Left lobe of liver (tissue), 2 donors: ENCODE results near the gene HSF2BP. TPM values are rescaled to one million over a fixed set of nuclear protein-coding genes. Genes with fewer than 3 reads are reported as not detected.
"Not testable (repeated sequence)": the region's sequence is repeated elsewhere in the genome, so short reads cannot be mapped to it uniquely, and the experiment has no call there.

ENCODE experiments used
- ATAC-seq: fragments of 200-7000 bp; cut with Tn5 transposase; one replicate; pipeline ENCODE4 v1.9.1; 2020; ENCODE audit warnings: mild to moderate bottlenecking, moderate library complexity
- DNase-seq: peaks from one replicate; pipeline ENCODE4 v3.0.0-alpha.2; 2020; ENCODE audit warnings: low spot score
- total RNA-seq: library from RNA; stranded (reverse); gene quantifications from one replicate; pipeline ENCODE4 v1.2.1, GENCODE V29; 2021
- donor health status: DM: no; HTN: no; CAD: no; lungs with moderate emphysema.
- donor health status: DM: no; HTN: yes; CAD: no.

The HSF2BP gene
- total RNA-seq, 1 donor from 2014 or later: 0.20 TPM

DNA sequence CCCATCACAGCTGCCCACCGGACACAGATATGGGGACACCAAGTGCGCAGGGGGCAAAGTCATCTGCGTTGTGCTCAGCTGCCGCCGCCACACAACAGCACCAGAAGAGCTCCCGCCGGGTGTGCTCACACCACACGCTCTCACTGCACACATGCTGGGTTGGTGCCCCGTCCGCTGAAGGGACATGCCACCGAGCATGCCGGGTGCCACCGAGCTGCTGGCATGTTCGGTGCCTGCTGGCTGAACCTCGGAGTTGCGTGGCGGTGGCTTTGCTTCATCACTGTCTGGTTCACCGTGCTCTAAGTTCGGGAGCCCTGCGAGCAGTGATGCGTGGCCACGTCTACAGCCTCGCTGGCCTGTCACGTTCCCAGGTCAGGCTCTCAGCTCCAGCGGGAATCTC, 174.3 kb downstream of the HSF2BP start:
- ATAC-seq: peak; percentile 69
- not testable (repeated sequence) for DNase-seq

GRCh38 chr21:43479197-43479596, 180.1 kb downstream of the HSF2BP start:
- not testable (repeated sequence) for DNase-seq
- peak; percentile 43 for ATAC-seq

Other genes starting within 250 kb of the HSF2BP start
- 6.3 TPM for gene SIK1, start 232.4 kb downstream of the HSF2BP start, total RNA-seq
- gene RRP1B, start 72 bp upstream of the HSF2BP start, total RNA-seq: 7.7 TPM
- gene PDXK, start 59.6 kb upstream of the HSF2BP start, total RNA-seq: 61.1 TPM
- 25.6 TPM for gene CSTB, start 116.8 kb upstream of the HSF2BP start, total RNA-seq
- 10.3 TPM for gene RRP1, start 130.1 kb upstream of the HSF2BP start, total RNA-seq
- 127 TPM for gene AGPAT3, start 205.7 kb upstream of the HSF2BP start, total RNA-seq